Panc1 (cell line): ENCODE results near the gene RXYLT1. TPM values are rescaled to one million over a fixed set of nuclear protein-coding genes. Genes with fewer than 3 reads are reported as not detected.

Experiments used
- ATAC-seq: fragments of 200-7000 bp; cut with Tn5 transposase; 2 replicates; pipeline ENCODE4 v1.9.1; 2020; ENCODE audit warnings: mild to moderate bottlenecking, moderate library complexity
- BruUV-seq: library from RNA; stranded (reverse); fragments of 400-500 nt; replicated peaks from 2 replicates; lab custom pipeline; 2021; lab: Mats Ljungman, UMichigan
- CTCF ChIA-PET: fragments of 300-600 bp; sonication (Branson Sonifier 250); formaldehyde crosslinking; loops from one replicate; lab custom pipeline; 2022; ENCODE audit warnings: antibody characterized with exemption; lab: Charles Lee
- POLR2A ChIA-PET: fragments of 300-600 bp; sonication (Branson Sonifier 250); formaldehyde crosslinking; loops from one replicate; lab custom pipeline; 2022; ENCODE audit warnings: antibody characterized with exemption; lab: Charles Lee
- DNase-seq: peaks from one replicate; pipeline ENCODE4 v3.0.0-alpha.2; 2010; ENCODE audit warnings: low read depth, low spot score
- H3K27ac ChIP-seq: 2 replicates; pipeline ENCODE4 v1.5.1; 2011; ENCODE audit warnings: mild to moderate bottlenecking, low read length, inconsistent platforms
- H3K27me3 ChIP-seq: fragments of 200-500 bp; sonication (Bioruptor generic); 2 replicates; pipeline ENCODE4 v1.6.0; 2014; ENCODE audit warnings: low read length, inconsistent platforms; ENCODE audit not compliant: control insufficient read depth, insufficient read depth
- H3K36me3 ChIP-seq: fragments of 200-500 bp; sonication (Bioruptor generic); 2 replicates; pipeline ENCODE4 v1.5.1; 2014; ENCODE audit warnings: inconsistent platforms, mild to moderate bottlenecking, low read length, moderate library complexity; ENCODE audit not compliant: control insufficient read depth, insufficient read depth
- H3K4me1 ChIP-seq: 2 replicates; pipeline ENCODE4 v1.5.1; 2011; ENCODE audit warnings: inconsistent platforms, mild to moderate bottlenecking, low read length, moderate library complexity; ENCODE audit not compliant: control insufficient read depth, insufficient read depth
- H3K4me3 ChIP-seq, 2 experiments: 2 replicates each; pipeline ENCODE4 v1.5.1; 2011 to 2012; ENCODE audit warnings: low read depth in 2 of 2, low read length in 2 of 2, mild to moderate bottlenecking in 2 of 2, inconsistent platforms in 1 of 2, moderate library complexity in 1 of 2
- H3K9me3 ChIP-seq: fragments of 200-500 bp; sonication (Bioruptor generic); 2 replicates; pipeline ENCODE4 v1.5.1; 2014; ENCODE audit warnings: low read depth, mild to moderate bottlenecking, inconsistent platforms, low read length, moderate library complexity; ENCODE audit not compliant: control insufficient read depth, insufficient read depth
- POLR2AphosphoS5 ChIP-seq: IDR thresholded peaks from 2 replicates; pipeline ENCODE4 v1.6.1; 2012; ENCODE audit warnings: mild to moderate bottlenecking, low read depth, low read length, moderate library complexity
- SIN3A ChIP-seq: IDR thresholded peaks from 2 replicates; pipeline ENCODE4 v1.6.1; 2012; ENCODE audit warnings: low read depth, mild to moderate bottlenecking, low read length, moderate library complexity, borderline replicate concordance; ENCODE audit not compliant: insufficient read depth
- TCF7L2 ChIP-seq: IDR thresholded peaks from 2 replicates; pipeline ENCODE4 v1.6.1; 2011; ENCODE audit warnings: mild to moderate bottlenecking, low read depth, low read length, inconsistent platforms
- in situ Hi-C: cut with HindIII; loops from 2 replicates; pipeline ENCODE4 v1.10.0; 2016; ENCODE audit warnings: low sequenced_read_pairs, low pct_unique_long_range_greater_than_20kb
- intact Hi-C: fragments of 100-400 bp; cut with micrococcal nuclease; formaldehyde crosslinking; loops from one replicate; pipeline ENCODE4 v1.10.0; 2022; ENCODE audit not compliant: unreplicated experiment
- total RNA-seq: library from RNA; stranded (reverse); gene quantifications from one replicate; pipeline ENCODE4 v1.2.1, GENCODE V29; 2021; ENCODE audit not compliant: unreplicated experiment
- TF ChIP-seq, protein P1 (sequence below): fragments of 450-650 bp; IDR thresholded peaks from 2 replicates; pipeline ENCODE4 v1.5.1; 2017; ENCODE audit warnings: mild to moderate bottlenecking
- TF ChIP-seq, protein P2 (sequence below), 2 experiments: IDR thresholded peaks; 2 replicates each; pipeline ENCODE4 v1.6.1; 2011 to 2012; ENCODE audit warnings: low read depth in 2 of 2, control low read depth in 1 of 2, low read length in 1 of 2, mild to moderate bottlenecking in 1 of 2, moderate library complexity in 1 of 2; ENCODE audit not compliant: insufficient read depth in 1 of 2

The RXYLT1 gene
- total RNA-seq, 1 experiment from 2014 or later, result 20.3 TPM

DNA sequence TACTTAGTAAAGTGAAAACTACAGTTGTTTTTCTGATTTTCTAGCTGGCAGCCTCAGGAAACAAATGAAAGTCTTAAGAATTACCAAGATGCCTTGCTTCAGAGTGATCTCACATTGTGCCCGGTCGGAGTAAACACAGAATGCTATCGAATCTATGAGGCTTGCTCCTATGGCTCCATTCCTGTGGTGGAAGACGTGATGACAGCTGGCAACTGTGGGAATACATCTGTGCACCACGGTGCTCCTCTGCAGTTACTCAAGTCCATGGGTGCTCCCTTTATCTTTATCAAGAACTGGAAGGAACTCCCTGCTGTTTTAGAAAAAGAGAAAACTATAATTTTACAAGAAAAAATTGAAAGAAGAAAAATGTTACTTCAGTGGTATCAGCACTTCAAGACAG is 28.9 kb downstream of the RXYLT1 start:
- ATAC-seq (no peak), DNase-seq (no peak)
- no peaks in the 10 kb centered on the region for H3K9me3 ChIP-seq
- ChIA-PET CTCF (no interaction called here), POLR2A (no interaction called here)
- H3K4me3 ChIP-seq, result no peak overlapping the region
- intact Hi-C loops (no loop called here), in situ Hi-C loops (no loop called here)
- no peaks in the 10 kb centered on the region for H3K27me3 ChIP-seq
- no TSS peak for BruUV-seq
- H3K36me3 ChIP-seq, result no peaks in the 10 kb centered on the region
- TF ChIP-seq, protein P1, sequence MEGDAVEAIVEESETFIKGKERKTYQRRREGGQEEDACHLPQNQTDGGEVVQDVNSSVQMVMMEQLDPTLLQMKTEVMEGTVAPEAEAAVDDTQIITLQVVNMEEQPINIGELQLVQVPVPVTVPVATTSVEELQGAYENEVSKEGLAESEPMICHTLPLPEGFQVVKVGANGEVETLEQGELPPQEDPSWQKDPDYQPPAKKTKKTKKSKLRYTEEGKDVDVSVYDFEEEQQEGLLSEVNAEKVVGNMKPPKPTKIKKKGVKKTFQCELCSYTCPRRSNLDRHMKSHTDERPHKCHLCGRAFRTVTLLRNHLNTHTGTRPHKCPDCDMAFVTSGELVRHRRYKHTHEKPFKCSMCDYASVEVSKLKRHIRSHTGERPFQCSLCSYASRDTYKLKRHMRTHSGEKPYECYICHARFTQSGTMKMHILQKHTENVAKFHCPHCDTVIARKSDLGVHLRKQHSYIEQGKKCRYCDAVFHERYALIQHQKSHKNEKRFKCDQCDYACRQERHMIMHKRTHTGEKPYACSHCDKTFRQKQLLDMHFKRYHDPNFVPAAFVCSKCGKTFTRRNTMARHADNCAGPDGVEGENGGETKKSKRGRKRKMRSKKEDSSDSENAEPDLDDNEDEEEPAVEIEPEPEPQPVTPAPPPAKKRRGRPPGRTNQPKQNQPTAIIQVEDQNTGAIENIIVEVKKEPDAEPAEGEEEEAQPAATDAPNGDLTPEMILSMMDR, result no peak
- TF ChIP-seq SIN3A, result no peak
- no peak for TF ChIP-seq TCF7L2
- TF ChIP-seq POLR2AphosphoS5, result no peak
- TF ChIP-seq, protein P2, sequence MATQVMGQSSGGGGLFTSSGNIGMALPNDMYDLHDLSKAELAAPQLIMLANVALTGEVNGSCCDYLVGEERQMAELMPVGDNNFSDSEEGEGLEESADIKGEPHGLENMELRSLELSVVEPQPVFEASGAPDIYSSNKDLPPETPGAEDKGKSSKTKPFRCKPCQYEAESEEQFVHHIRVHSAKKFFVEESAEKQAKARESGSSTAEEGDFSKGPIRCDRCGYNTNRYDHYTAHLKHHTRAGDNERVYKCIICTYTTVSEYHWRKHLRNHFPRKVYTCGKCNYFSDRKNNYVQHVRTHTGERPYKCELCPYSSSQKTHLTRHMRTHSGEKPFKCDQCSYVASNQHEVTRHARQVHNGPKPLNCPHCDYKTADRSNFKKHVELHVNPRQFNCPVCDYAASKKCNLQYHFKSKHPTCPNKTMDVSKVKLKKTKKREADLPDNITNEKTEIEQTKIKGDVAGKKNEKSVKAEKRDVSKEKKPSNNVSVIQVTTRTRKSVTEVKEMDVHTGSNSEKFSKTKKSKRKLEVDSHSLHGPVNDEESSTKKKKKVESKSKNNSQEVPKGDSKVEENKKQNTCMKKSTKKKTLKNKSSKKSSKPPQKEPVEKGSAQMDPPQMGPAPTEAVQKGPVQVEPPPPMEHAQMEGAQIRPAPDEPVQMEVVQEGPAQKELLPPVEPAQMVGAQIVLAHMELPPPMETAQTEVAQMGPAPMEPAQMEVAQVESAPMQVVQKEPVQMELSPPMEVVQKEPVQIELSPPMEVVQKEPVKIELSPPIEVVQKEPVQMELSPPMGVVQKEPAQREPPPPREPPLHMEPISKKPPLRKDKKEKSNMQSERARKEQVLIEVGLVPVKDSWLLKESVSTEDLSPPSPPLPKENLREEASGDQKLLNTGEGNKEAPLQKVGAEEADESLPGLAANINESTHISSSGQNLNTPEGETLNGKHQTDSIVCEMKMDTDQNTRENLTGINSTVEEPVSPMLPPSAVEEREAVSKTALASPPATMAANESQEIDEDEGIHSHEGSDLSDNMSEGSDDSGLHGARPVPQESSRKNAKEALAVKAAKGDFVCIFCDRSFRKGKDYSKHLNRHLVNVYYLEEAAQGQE (IDR thresholded peaks at IDR 0.05; ENCODE audit: insufficient read depth in 1 of 2, low read depth in 2 of 2, low read length in 1 of 2), result no peak
- H3K4me1 ChIP-seq, result no peaks in the 10 kb centered on the region
- no peak overlapping the region for H3K27ac ChIP-seq

DNA sequence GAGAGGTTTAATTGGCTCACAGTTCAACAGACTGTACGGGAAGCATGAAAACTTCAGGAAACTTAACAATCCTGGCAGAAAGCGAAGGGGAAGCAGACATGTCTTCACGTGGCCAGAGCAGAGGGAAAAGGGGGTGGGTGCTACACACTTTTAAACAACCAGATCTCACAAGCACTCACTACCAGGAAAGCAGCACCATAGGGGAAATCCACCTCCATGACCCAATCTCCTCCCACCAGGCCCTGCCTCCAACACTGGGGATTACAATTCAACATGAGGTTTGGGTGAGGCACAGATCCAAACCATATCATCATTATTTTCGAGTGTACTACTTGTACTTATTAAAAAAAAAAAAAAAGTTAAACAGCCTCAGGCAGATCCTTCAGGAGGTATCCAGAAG is 29.9 kb downstream of the RXYLT1 start:
- intact Hi-C loops, result no loop called here
- no peaks in the 10 kb centered on the region for H3K9me3 ChIP-seq
- no peaks in the 10 kb centered on the region for H3K36me3 ChIP-seq
- H3K4me1 ChIP-seq, result no peaks in the 10 kb centered on the region
- in situ Hi-C loops, result no loop called here
- ATAC-seq (no peak), DNase-seq (no peak)
- BruUV-seq, result no TSS peak
- CTCF ChIA-PET, result no interaction called here
- no peaks in the 10 kb centered on the region for H3K27me3 ChIP-seq
- POLR2A ChIA-PET, result interaction anchor here (0.6 to 0.7 kb wide), 2 partner anchors 46 to 603 kb away, joined by 4 to 7 read pairs; no protein-coding TSS in a partner anchor
- no peak overlapping the region for H3K4me3 ChIP-seq
- H3K27ac ChIP-seq, result no peak overlapping the region
- TF ChIP-seq TCF7L2 (no peak), POLR2AphosphoS5 (no peak), SIN3A (no peak)
- TF ChIP-seq, protein P2 (IDR thresholded peaks at IDR 0.05; ENCODE audit: insufficient read depth in 1 of 2, low read depth in 2 of 2, low read length in 1 of 2), result no peak
- TF ChIP-seq, protein P1, result no peak
